ENCODE measurements around the gene HSF4. TPM values are rescaled to one million over a fixed set of nuclear protein-coding genes. Genes with fewer than 3 reads are reported as not detected.

The HSF4 gene, protein sequence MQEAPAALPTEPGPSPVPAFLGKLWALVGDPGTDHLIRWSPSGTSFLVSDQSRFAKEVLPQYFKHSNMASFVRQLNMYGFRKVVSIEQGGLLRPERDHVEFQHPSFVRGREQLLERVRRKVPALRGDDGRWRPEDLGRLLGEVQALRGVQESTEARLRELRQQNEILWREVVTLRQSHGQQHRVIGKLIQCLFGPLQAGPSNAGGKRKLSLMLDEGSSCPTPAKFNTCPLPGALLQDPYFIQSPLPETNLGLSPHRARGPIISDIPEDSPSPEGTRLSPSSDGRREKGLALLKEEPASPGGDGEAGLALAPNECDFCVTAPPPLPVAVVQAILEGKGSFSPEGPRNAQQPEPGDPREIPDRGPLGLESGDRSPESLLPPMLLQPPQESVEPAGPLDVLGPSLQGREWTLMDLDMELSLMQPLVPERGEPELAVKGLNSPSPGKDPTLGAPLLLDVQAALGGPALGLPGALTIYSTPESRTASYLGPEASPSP
- 2.2 and 6.8 TPM in 2 replicates for total RNA-seq
- long read RNA-seq, result 0 reads

GRCh38 chr16:67164599-67165061 lies at the start of gene HSF4:
Gene HSF4 (plus strand): TSS chr16:67164745. CDS start chr16:67164812, 67 bp downstream.
- H3K4me1 Mint-ChIP-seq (ENCODE audit: low read depth), result peaks cover 2% of the 10 kb centered on the region
- peak within 1 kb of the TSS; percentile 31 for H3K4me3 Mint-ChIP-seq (ENCODE audit: low read depth)
- no peak within 1 kb of the TSS for H3K27ac Mint-ChIP-seq
- no peaks in the 10 kb centered on the region for H3K9me3 Mint-ChIP-seq (ENCODE audit: low read depth)
- peaks cover 80% of the 10 kb centered on the region for H3K27me3 Mint-ChIP-seq
- DNase-seq (ENCODE audit: low spot score, unreplicated experiment), result no peak
- no peak for TF ChIP-seq CTCF (IDR thresholded peaks at IDR 0.05; ENCODE audit: unreplicated experiment)
- no peaks in the 10 kb centered on the region for H3K36me3 Mint-ChIP-seq (ENCODE audit: insufficient read depth)

DNA sequence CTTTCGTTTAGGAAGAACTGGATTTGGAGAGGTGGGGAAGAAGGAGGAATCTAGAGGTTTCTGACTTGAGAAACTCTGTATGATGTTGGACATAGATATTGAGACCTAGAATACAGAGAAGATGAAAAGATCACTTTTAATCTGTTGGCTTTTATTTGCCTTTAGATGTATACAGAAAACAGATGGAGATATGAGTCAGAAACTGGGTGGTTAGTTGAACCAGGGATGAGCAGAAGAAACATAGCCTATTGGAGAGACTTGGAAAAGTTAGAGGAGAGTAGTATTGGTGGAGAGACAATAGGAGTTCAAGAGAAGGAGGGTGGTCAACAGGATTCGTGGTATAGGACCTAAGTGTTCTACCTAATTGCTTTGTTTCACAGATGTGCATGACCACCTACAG lies 49.8 kb upstream of the HSF4 start:
- H3K9me3 Mint-ChIP-seq (ENCODE audit: low read depth), result no peaks in the 10 kb centered on the region
- no peak overlapping the region for H3K27ac Mint-ChIP-seq
- no peak overlapping the region for H3K4me3 Mint-ChIP-seq (ENCODE audit: low read depth)
- TF ChIP-seq CTCF (IDR thresholded peaks at IDR 0.05; ENCODE audit: unreplicated experiment), result no peak
- peaks cover 2% of the 10 kb centered on the region for H3K36me3 Mint-ChIP-seq (ENCODE audit: insufficient read depth)
- peaks cover 15% of the 10 kb centered on the region for H3K4me1 Mint-ChIP-seq (ENCODE audit: low read depth)
- DNase-seq (ENCODE audit: low spot score, unreplicated experiment), result no peak
- no peaks in the 10 kb centered on the region for H3K27me3 Mint-ChIP-seq

DNA sequence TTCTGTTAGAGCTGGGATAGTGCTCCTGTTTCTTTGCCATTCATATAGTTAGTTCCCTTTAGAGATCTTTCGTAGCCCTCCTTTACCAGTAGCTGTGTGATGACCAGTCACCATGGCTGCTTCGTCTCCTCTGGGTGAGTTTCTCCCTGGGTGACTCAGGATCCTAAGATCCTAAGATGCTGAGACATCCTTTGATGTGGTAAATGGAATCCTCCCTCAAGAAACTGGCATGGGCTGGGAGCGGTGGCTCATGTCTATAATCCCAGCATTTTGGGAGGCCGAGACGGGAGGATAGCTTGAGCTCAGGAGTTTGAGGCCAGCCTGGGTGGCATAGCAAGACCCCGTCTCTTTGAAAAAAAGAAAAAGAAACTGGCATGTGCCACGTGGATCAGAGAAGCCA lies 48.9 kb upstream of the HSF4 start:
- H3K4me3 Mint-ChIP-seq (ENCODE audit: low read depth), result no peak overlapping the region
- no peak for DNase-seq (ENCODE audit: low spot score, unreplicated experiment)
- TF ChIP-seq CTCF (IDR thresholded peaks at IDR 0.05; ENCODE audit: unreplicated experiment), result no peak
- H3K4me1 Mint-ChIP-seq (ENCODE audit: low read depth), result peaks cover 12% of the 10 kb centered on the region
- no peak overlapping the region for H3K27ac Mint-ChIP-seq
- H3K27me3 Mint-ChIP-seq, result no peaks in the 10 kb centered on the region
- peaks cover 4% of the 10 kb centered on the region for H3K36me3 Mint-ChIP-seq (ENCODE audit: insufficient read depth)
- H3K9me3 Mint-ChIP-seq (ENCODE audit: low read depth), result no peaks in the 10 kb centered on the region

- TF ChIP-seq CTCF (IDR thresholded peaks at IDR 0.05; ENCODE audit: unreplicated experiment), result no peak
- Mint-ChIP-seq H3K9me3 (ENCODE audit: low read depth) (no peaks in the 10 kb centered on the region), H3K27ac (peak overlapping the region; percentile 21), H3K4me1 (ENCODE audit: low read depth) (peaks cover 4% of the 10 kb centered on the region), H3K4me3 (ENCODE audit: low read depth) (no peak overlapping the region), H3K36me3 (ENCODE audit: insufficient read depth) (peaks cover 5% of the 10 kb centered on the region), H3K27me3 (no peaks in the 10 kb centered on the region)
- no peak for DNase-seq (ENCODE audit: low spot score, unreplicated experiment)
Observed at GRCh38 chr16:67116388-67117311, 47.9 kb upstream of the HSF4 start.

- Mint-ChIP-seq H3K36me3 (ENCODE audit: insufficient read depth) (peaks cover 7% of the 10 kb centered on the region), H3K27me3 (no peaks in the 10 kb centered on the region), H3K27ac (no peak overlapping the region), H3K4me1 (ENCODE audit: low read depth) (peaks cover 4% of the 10 kb centered on the region), H3K9me3 (ENCODE audit: low read depth) (no peaks in the 10 kb centered on the region), H3K4me3 (ENCODE audit: low read depth) (no peak overlapping the region)
- no peak for DNase-seq (ENCODE audit: low spot score, unreplicated experiment)
- no peak for TF ChIP-seq CTCF (IDR thresholded peaks at IDR 0.05; ENCODE audit: unreplicated experiment)
Observed at GRCh38 chr16:67117716-67118115, 46.8 kb upstream of the HSF4 start.
